ENCODE measurements around the gene BTF3.
"Not testable (repeated sequence)": the region's sequence is repeated elsewhere in the genome, so short reads cannot be mapped to it uniquely, and the experiment has no call there.

The BTF3 gene

DNA sequence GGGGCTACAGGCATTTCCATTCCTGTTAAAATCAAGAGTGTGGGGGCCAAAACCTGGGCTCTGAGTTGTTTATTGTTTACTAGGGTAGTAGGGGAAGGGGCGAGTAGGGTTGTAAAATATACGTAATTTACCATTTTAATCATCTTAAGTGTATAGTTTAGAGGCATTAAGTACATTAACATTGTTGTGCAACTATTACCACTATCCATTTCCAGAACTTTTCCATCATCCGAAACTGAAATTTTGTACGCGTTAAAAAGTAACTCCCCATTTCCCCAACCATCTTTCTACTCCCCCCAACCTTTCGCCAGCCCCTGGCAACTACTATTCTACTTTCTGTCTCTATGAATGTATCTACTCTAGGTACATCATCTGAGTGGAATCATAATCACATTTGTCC is 46.0 kb upstream of the BTF3 start:
- Mint-ChIP-seq H3K36me3 (ENCODE audit: low read depth) (no peaks in the 10 kb centered on the region), H3K9me3 (no peaks in the 10 kb centered on the region), H3K4me1 (peaks cover 16% of the 10 kb centered on the region), H3K27ac (no peak overlapping the region), H3K27me3 (ENCODE audit: low read depth) (peaks cover 86% of the 10 kb centered on the region), H3K4me3 (peak overlapping the region; percentile 33 to 39 (median 38))
- TF ChIP-seq, protein P1, sequence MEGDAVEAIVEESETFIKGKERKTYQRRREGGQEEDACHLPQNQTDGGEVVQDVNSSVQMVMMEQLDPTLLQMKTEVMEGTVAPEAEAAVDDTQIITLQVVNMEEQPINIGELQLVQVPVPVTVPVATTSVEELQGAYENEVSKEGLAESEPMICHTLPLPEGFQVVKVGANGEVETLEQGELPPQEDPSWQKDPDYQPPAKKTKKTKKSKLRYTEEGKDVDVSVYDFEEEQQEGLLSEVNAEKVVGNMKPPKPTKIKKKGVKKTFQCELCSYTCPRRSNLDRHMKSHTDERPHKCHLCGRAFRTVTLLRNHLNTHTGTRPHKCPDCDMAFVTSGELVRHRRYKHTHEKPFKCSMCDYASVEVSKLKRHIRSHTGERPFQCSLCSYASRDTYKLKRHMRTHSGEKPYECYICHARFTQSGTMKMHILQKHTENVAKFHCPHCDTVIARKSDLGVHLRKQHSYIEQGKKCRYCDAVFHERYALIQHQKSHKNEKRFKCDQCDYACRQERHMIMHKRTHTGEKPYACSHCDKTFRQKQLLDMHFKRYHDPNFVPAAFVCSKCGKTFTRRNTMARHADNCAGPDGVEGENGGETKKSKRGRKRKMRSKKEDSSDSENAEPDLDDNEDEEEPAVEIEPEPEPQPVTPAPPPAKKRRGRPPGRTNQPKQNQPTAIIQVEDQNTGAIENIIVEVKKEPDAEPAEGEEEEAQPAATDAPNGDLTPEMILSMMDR (IDR thresholded peaks at IDR 0.05; ENCODE audit: unreplicated experiment in 3 of 3): no peak

DNA sequence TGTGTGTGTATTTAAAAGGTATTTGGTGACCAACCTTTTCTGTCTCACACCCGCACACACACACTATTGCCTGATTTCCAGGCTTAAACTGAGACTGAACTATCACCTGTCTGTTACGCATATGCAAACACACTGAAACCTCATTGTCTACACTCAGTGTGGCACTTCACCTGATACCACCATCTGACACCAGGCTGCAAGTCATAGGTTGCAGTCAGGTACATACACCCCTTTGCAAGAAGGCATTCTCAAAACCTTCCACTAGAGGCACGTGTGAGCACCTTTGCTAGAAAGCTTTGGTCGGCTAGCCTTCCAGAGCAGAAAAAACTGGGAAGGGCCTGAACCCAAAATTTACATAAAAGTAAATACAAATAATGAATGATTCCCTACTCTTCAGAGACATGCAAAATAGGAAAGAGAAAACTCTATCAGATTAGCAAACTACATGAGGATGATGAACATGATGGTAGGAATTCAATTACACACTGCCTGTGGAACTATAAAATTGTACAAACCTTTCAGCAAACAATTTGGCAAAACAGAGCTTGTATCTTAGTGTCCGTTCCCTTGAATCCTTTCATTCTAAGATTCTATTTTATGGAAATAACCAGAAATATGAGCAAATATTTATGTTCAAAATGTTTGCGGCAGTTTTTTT is 43.7 kb upstream of the BTF3 start:
- TF ChIP-seq, protein P1 (IDR thresholded peaks at IDR 0.05; ENCODE audit: unreplicated experiment in 3 of 3): peak; percentile 73 to 80 (median 75)
- Mint-ChIP-seq H3K27ac (no peak overlapping the region), H3K9me3 (no peaks in the 10 kb centered on the region), H3K27me3 (ENCODE audit: low read depth) (peaks cover 76% of the 10 kb centered on the region), H3K4me3 (no peak overlapping the region), H3K36me3 (ENCODE audit: low read depth) (no peaks in the 10 kb centered on the region), H3K4me1 (peaks cover 9% of the 10 kb centered on the region)

GRCh38 chr5:73456462-73456861 is 41.8 kb upstream of the BTF3 start:
- H3K36me3 Mint-ChIP-seq (ENCODE audit: low read depth); H3K27ac Mint-ChIP-seq; H3K4me1 Mint-ChIP-seq; H3K9me3 Mint-ChIP-seq; H3K4me3 Mint-ChIP-seq: not testable (repeated sequence)
- H3K27me3 Mint-ChIP-seq (ENCODE audit: low read depth): peaks cover 63% of the 10 kb centered on the region

DNA sequence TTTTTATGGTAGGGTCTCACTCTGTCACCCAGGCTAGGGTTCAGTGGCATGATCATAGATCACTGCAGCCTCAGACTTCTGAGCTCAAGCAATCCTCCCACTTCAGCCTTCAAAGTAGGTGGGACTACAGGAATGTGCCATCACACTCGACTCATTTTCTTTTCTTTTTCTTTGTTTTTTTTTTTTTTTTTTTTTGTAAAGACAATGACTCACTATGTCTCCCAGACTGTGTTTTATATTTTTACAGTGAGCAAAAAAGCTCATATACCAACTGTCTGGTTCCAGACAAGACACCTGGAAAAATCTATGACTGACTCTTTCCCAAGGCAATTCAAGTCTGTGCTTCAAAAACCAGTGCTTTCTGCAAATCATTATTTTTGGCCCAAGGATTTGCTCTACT is 38.9 kb upstream of the BTF3 start:
- Mint-ChIP-seq H3K4me3 (no peak overlapping the region), H3K27ac (no peak overlapping the region), H3K27me3 (ENCODE audit: low read depth) (peaks cover 34% of the 10 kb centered on the region), H3K4me1 (peaks cover 5% of the 10 kb centered on the region), H3K36me3 (ENCODE audit: low read depth) (no peaks in the 10 kb centered on the region), H3K9me3 (peaks cover 2% of the 10 kb centered on the region)
- TF ChIP-seq, protein P1 (IDR thresholded peaks at IDR 0.05; ENCODE audit: unreplicated experiment in 3 of 3): no peak

- H3K9me3 Mint-ChIP-seq: peaks cover 2% of the 10 kb centered on the region
- no peak overlapping the region for H3K4me3 Mint-ChIP-seq
- TF ChIP-seq, protein P1 (IDR thresholded peaks at IDR 0.05; ENCODE audit: unreplicated experiment in 3 of 3): no peak
- peaks cover 29% of the 10 kb centered on the region for H3K27me3 Mint-ChIP-seq (ENCODE audit: low read depth)
- peaks cover 9% of the 10 kb centered on the region for H3K4me1 Mint-ChIP-seq
- no peak overlapping the region for H3K27ac Mint-ChIP-seq
- no peaks in the 10 kb centered on the region for H3K36me3 Mint-ChIP-seq (ENCODE audit: low read depth)
These were observed 38.1 kb upstream of the BTF3 start for GRCh38 chr5:73460133-73460532.

DNA sequence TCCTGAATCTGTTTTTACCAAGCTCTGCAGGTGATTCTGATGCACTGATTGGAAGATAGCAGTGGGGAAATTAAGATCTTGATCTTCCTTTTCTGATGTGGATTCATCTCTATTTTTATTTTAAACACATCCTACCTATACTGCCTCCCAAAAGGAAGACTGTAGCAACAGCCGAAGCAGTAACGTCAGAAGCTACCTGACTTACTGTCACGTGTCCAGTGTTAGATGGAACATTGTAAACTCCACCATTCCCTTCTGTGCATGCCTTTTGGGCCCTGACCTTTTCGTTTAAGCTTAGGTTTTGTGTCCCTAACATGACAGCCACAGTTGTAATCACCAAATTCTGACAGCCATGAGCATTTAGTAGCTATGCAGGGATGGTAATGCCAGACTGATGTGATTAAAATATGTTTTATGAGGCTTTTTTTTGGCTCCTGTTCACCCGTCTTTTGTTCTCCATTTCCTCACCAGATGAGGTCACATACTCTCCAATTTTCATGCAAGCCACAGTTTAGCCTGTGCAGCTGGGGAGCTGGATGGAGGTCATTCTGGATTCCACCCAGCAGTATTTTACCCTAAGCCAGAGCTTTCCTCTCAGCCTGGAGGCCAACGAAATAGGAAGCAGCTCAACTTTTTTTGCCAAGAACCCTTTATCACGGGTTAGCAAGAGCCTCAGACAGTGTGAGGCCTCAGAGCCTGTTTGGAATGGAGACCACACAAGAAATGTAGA is 34.1 kb upstream of the BTF3 start:
- H3K4me1 Mint-ChIP-seq: peaks cover 14% of the 10 kb centered on the region
- H3K36me3 Mint-ChIP-seq (ENCODE audit: low read depth): no peaks in the 10 kb centered on the region
- peaks cover 8% of the 10 kb centered on the region for H3K9me3 Mint-ChIP-seq
- peak overlapping the region in 2 of 3 experiments; percentile 66 to 92 for H3K27ac Mint-ChIP-seq
- peak overlapping the region in 1 of 3 experiments; percentile 9 for H3K4me3 Mint-ChIP-seq
- H3K27me3 Mint-ChIP-seq (ENCODE audit: low read depth): peaks cover 7% of the 10 kb centered on the region
- TF ChIP-seq, protein P1 (IDR thresholded peaks at IDR 0.05; ENCODE audit: unreplicated experiment in 3 of 3): no peak

DNA sequence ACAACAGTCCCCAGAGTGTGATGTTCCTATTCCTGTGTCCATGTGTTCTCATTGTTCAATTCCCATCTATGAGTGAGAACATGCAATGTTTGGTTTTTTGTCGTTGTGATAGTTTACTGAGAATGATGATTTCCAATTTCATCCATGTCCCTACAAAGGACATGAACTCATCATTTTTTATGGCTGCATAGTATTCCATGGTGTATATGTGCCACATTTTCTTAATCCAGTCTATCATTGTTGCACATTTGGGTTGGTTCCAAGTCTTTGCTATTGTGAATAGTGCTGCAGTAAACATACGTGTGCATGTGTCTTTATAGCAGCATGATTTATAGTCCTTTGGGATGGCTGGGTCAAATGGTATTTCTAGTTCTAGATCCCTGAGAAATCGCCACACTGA is 29.6 kb upstream of the BTF3 start:
- H3K27me3 Mint-ChIP-seq (ENCODE audit: low read depth); H3K9me3 Mint-ChIP-seq; H3K4me3 Mint-ChIP-seq; H3K36me3 Mint-ChIP-seq (ENCODE audit: low read depth); H3K27ac Mint-ChIP-seq: not testable (repeated sequence)
- H3K4me1 Mint-ChIP-seq: peaks cover 14% of the 10 kb centered on the region

All from nephron (organoid).